SIG-M5 treated with dmso at 0.1 percent for 504 hours (cell line): Measurements from ENCODE around the gene AKTIP.
"Not testable (repeated sequence)": the region's sequence is repeated elsewhere in the genome, so short reads cannot be mapped to it uniquely, and the experiment has no call there.

ENCODE experiments used
- DNase-seq: peaks from one replicate; lab custom pipeline; 2025; ENCODE audit not compliant: unreplicated experiment; lab: John Stamatoyannopoulos, UW

The AKTIP gene

DNA sequence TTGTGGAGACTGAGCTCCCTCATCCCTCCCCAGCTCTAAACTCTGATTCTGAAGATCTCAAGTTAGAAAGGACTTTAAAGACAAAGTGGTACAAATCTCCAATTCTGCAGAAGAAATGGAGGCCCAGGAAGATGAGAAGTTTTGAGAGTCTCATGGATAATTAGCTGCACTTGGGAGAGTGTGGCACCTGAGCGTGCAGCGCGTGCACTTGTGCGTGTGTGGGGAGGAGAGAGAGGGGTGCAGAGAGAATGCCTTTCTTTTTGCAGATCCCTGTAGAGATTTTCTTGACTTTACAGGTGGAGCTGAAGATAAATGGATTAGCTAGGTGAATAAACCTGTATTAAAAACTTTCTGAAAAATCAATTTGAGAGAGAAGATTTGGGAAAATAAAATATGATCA is 14.8 kb upstream of the AKTIP start:
- no peak for DNase-seq

DNA sequence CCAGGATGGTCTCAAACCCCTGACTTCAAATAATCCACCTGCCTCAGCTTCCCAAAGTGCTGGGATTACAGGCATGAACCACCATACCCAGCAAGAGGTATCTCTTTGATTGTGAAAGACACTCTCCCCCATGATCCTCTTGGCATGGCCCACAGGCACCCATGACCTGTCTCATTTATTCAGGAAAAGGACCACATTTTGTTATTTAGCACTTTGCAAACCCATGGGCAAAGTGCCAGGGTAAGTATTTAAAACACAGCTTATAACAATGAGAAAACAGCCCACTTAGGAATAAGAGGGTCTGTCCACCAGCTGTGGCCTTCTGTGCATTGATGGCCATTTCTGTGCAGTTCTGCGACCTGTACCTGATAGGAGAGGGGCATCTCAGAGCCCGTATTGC is 12.8 kb upstream of the AKTIP start:
- no peak for DNase-seq

DNA sequence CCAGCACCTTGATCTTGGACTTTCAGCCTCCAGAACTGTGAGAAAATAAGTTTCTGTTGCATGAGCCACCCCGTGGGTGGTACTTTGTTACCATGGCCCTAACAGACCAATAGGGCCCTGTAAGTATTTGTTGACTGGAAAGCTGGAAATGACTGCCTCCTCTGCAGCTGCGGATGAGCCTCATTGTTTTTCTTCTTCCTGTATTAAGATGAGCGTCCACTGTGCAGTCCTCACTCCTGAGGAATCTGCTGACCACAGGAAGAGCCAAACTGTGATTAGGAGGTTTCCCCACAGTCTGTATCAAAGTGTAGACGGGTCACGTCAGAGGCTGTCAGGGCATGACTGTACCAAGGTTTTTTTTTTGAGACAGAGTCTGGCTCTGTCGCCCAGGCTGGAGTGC is 12.2 kb upstream of the AKTIP start:
- no peak for DNase-seq

DNA sequence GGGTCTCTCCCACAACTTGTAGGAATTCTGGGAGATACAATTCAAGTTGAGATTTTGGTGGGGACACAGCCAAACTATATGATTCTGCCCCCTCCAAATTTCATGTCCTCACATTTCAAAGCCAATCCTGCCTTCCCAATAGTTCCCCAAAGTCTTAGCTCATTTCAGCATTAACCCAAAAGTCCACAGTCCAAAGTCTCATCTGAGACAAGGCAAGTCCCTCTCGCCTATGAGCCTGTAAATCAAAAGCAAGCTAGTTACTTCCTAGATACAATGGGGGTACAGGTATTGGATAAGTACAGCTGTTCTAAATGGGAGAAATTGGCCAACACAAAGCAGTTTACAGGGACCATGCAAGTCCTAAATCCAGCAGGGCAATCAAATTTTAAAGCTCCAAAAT is 9.8 kb upstream of the AKTIP start:
- DNase-seq: not testable (repeated sequence)

DNA sequence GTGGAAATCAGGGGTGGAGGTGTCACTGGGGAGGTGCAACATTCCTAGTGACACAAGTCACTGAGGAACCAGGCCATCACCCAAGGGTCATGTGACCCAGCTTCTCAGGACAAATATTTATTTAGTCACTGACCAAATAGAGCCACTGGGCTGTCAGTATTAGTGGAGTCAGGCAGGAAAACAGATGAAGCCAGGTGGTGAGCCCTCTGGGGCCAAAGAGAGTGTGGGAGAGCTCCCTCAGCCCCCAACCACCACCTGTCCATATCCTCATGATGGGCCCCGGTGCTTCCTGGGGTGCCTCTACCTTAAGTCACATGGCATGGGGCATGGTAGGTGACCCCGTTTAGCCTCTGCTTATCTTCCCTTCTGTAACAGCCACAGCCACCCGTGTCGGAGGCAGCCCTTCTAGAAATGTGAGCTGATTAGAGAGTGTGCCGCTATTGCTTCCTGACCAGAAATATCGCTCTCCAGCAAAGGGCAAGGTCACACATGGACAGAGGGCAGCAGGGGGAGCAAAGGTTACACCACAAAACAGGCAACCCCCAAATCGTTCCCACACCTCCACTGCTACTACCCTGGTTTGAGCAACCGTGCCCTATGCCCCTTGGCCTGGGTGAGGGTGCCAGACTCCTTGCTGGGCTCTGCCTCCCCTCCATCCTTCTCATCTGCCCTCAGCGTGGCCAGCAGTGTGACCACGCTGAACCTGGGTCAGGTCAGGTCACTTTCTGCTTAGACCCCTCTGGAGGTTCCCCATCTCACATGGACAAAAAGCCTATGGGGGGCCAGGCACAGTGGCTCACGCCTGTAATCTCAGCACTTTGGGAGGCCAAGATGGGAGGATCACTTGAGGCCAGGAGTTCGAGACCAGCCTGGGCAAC is 8.6 kb upstream of the AKTIP start:
- DNase-seq: peak; percentile 21

DNA sequence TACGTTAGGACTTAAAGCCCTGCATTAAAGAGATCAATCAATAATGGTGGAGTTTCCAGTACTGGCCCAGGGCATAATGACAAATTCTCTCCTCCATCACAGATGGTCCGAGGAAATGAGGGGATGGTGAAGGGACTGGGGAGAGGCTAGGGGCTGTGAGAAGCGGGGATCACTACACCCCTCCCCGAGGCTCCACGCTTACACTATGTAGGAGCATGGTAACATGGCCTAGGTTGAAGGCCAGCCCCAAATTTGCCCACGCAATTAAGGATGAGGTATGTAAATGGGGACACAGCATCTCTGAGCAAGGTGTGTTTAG is 8.0 kb upstream of the AKTIP start:
- no peak for DNase-seq

DNA sequence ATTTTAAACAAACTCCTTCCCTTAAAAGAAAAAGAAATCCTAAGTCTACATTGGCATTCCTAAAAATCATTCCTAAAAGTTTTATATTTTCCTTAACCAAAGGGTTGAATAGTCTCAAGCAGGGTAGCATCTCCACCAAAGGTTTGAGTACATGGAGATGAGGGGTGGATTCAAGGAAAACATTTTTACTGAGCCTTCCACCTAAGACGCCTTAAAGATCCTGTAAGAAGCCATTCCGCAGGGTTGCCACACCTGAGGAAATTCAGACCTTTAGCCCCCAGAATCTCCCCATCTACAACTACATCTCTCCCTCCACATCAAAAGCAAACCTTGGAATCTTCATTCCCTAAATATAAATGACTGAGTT is 7.7 kb upstream of the AKTIP start:
- DNase-seq: no peak

DNA sequence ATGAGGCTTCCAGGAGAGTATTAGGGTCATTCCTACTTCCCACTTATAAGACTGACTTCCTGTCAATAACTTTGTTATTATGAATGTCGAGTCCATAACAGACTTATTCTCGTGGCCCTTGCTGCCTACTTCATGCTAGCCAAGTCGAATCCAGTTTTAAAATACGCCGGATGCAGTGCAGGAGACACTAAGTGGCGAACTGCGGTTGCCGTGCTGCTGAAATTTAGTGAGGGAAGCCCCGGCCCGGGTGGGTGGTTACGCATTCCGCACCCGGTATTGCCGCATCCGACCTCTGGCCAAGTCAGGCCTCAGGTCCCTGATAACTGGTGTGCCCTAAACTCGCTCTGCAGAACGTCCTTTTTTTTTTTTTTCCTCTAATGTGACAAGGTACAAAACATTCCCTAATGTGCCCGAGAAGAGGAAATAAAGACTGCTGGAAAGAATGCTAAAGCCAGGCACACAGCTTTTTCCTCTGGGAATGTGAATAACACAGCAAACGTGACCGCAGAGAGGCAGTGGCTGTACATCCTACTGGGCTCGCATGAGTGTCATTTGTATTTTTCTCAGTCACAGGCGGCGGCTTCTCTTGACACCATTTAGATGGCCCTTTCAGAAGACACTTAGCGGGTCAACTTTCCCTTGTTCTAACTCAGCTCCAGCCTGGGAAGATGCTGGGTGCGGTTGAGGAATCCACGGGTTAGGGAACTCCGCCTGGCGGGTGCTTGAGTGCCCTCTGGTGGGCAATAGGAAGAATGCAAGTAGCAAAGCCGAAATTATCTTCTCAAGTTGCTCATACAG is 7.1 kb upstream of the AKTIP start:
- DNase-seq: peak; percentile 26

DNA sequence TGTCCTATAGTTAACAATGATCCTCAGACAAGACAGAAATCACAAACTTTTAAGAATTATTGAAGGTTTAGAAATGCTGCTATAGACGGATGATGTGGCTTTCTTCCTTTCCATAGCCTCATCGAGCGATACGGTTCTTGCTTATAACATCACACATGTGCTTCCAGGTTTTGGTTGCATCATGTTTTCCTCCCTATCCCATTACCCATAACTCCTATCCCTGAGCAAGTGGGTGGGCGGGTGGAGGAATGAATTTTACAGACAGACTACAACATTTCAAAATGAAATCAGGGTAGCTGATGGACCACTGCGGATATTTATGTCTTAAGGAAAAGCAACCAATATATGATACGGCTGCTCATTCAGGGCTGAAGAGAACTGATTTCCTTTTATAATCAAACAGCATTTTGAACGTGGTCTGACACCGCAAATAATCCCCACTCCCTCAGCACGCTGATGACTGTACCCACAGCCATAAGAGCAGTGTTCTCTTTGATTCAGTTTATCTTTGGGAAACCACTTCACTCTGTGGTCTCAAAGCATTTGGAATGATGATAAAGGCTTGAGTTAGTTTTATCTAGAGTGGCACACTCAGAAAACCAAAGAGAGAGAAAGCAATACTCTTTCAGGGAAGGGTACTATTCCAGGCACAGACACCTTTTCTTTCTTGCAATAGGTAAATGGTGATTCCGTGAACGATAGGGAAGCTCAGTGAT is 4.6 kb upstream of the AKTIP start:
- no peak for DNase-seq

DNA sequence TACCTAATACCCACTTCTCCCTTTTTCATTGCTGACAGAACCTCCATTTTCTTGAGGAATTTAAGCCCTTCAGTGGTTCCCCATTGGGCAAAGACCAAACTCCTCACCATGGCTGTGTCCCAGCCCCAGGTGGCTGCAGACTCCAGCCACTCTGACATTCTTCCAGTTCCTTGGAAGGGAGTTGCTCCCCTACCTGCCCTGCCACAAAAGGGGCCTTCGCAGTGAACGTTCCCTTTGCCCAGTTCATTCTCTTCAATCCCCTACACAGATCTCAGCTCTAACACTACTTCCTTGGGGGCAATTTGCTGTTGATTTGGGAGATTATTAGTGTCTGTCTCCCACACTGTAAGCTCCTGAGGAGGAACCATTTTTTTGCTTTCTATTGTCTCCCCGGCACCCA is 3.2 kb upstream of the AKTIP start:
- no peak for DNase-seq

DNA sequence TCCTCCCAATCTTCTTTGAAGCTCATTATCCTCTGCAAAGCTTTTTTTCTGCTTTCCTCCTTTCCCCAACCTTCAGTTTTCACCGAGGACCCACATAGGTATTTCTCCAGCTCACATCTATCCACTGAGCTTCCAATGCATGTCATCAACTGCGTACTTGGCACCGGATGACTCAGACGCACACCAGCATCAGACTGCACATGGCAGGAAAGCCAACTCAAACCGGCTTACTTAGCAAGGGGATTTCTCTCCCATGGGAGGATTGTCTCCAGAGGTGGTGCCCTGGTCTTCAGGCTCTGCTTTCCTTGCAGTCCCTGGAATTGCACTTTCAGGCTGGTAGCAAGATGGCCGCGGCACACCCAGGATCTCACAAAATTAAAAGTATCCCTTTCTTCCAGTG is 1.7 kb upstream of the AKTIP start:
- no peak for DNase-seq

DNA sequence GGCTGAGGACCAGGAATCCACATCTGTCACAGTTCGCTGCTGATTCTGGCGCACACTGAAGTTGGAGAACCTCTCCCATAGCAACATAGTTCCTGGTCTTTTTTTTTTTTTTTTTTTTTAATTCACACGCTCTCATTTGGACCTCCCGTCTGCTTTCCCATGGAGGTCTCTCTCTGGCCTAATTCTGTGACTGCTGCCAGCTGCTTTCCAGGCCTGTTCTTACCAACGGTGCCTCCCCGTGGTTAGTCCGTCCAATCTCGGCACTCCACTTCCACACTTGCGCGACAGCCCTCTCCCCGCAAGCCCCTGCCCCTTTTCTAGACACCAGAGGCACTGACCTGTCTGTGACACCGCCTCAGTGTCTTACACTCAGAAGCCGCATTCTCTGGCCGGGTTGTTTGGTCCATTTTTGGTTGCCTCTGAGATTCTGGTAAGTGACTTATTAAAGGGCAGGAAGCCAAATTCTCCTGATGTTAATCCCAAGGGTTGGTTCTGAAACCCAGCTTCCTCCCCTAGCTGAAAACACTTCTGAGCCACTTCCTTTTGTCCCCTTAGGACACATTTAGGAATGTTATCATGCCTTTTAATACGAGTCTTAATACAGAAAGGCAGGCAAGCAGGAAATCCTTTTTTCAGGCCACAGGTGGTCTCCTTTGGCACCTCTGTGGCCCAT is 1.1 kb upstream of the AKTIP start:
- no peak for DNase-seq

DNA sequence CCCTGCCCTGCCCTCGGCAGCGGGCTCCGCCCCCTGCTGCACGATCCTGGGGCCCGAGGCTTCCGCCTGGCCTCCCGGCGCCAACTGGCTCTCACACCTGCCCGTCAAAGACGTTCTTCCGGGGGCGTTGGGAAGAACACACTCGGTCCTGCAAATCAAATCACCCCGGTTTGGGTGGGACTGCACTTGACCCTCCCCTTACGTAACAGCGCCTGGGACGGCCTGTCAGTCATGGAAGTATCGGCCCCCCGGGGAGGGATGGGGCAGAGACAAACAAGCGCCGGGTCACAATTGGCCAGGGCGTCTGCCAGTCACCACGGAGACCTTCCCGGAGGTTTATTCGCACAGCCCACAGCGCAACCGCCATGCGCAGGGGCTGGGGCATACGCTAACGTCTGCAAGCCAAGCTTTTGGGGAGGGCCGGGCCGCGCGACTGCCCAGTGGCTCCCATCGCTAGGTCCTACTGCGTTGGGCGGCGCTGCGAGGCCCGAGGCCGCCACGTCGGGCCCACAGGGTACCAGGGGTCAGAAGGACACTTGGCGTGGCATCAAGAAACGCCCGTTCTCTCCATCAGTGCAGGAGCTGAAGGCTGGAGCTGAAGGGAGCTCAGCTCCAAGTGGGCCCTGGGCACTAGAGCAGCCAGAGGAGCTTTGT is 388 bp upstream of the AKTIP start:
- peak; percentile 99 for DNase-seq

DNA sequence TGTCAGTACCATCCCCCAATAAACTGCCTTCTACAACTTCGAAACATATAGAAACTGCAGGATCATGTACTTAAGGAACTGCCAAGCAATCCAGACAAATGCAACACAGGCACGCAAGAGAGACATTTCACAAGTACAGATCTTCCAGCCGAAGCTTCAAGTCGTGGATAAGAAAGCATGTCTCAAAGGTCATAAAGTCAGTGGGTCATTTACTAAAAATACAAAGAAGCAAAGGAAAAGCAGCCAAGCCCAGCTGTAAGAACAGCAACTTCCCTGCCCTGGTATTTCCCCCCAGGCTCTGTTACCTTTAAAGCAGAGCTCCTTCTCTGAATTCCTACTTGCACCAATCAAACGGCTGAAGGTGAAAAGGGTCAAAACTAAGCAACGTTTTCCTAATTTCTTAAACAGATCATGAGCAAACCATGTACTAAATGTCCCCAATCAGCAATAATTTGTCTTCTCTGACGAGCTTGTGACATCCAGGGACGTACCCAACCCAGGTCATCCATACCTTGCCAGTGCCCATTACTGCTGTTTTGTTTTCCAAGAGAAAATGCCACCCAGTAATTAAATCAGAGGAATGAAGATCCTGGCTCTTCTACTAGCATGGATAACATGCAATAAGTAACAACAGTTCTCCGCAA is 1.7 kb downstream of the AKTIP start:
- DNase-seq: peak; percentile 62

DNA sequence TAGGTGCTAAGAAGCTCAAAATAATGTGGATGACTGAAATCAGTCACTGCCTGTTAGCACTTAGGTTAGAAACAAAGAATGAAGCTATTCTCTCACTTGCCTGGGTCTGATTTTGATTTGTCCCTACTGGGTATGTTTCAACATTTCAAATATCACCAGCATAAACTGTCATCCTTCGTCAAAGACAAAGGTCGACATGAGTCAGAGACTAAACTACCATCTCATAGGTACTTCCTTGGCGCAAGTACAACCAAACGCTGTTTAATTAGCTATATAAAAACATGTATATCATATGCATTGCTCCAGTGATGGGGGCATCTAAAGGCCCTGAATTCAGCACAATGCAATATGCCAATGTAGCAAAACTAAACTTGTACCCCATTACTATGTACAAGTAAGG is 4.0 kb downstream of the AKTIP start:
- DNase-seq: no peak

DNA sequence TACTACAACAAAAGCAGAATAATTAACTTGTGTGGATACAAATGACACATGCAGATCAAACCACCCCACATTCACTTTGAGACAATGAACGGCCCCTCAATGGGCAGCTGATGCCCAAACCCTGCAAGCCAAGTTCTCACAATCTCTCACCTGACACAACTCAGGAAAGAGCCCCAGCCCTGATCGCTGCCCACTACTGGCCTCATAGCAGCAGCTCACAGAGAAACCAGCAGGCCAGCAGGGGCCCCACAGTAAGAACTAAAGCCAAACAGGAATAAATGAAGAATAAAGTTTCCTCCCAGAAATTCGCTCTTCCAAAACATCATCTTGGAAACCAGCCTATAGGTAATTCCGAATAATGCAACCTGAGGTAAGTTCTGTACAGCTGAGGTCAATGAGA is 7.7 kb downstream of the AKTIP start:
- no peak for DNase-seq

DNA sequence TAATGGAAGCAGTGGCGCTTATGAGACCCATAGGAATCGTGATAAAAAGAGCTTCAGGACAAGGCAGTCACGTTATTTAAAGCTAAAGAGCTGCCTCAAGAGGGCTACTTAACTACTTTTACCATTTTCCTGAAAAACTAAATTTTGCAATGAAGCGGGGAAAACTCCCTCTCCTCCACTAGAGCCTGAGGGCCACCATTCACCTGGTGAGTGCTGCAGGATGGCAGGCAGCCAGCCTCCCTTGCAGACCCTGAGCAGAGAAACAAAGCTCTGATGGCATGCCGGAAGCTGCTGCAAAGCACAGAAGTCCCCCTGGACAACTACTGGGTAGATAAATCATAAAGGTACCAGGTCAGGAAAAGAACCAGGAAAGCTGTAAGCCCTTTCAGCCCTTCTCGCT is 8.4 kb downstream of the AKTIP start:
- no peak for DNase-seq

DNA sequence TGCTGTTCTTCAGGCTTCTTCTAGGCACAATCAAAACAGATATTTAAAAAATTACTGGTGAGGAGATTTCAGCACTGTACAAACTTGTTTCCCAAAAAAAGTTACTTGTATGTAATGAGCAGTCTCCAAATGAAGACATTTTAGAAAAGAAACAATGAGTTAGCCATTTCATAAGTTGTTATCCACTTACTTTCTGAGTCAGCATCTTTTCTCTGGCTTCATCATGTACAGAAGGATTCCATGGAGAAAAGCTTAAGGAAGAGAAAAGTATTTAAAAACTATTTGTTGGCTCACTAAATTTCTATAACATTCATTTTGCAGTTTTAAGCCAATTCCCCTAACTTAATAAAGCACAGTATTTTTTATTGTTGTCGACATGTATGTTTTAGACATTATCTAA is 10.5 kb downstream of the AKTIP start:
- no peak for DNase-seq

DNA sequence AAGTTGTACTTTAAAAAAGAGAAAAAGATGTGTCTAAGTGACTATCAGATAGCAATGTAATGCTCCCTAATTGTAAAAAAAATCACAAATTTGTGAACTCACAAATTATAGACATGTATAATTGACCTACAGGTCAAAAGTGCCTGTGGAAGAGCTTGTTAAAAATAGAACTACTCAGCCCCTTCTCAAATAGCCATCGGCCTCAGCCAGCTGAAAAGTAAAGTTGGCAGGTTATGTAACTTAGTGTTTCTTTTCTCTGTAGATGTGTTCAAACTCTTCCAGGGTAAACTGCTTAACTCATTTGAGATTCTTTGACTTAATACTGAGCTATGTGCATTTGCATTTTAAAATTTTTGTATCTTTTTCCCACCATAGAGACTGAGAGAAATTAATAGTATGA is 13.3 kb downstream of the AKTIP start:
- DNase-seq: no peak

DNA sequence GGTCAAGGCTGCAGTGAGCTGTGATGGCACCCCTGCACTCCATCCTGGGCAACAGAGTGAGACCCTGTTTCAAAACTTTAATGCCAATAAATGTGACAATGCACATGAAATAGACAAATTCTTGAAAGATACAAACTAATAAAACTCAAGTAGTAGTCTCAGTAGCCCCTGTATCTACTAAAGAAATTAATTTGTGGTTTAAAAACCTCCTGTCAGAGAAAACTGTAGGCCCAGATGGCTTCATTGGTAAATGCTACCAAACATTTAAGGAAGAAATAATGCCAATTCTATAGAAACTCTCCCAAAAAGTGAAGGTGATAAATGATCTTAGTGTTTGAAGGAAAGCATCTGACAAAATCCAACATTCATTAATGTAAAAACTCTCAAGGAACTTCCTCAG is 16.8 kb downstream of the AKTIP start:
- DNase-seq: no peak
